DMS 273 (cell line): ENCODE measurements around the gene C20orf144.
"Not testable (repeated sequence)": the region's sequence is repeated elsewhere in the genome, so short reads cannot be mapped to it uniquely, and the experiment has no call there.

Experiments
- DNase-seq: peaks from one replicate; lab custom pipeline; 2025; ENCODE audit not compliant: unreplicated experiment; lab: John Stamatoyannopoulos, UW

C20orf144 gene

GRCh38 chr20:33693741-33694638 is 31.9 kb downstream of the C20orf144 start:
- DNase-seq = peak; percentile 57

GRCh38 chr20:33694639-33695012 is 32.5 kb downstream of the C20orf144 start:
- DNase-seq = peak; percentile 57

DNA sequence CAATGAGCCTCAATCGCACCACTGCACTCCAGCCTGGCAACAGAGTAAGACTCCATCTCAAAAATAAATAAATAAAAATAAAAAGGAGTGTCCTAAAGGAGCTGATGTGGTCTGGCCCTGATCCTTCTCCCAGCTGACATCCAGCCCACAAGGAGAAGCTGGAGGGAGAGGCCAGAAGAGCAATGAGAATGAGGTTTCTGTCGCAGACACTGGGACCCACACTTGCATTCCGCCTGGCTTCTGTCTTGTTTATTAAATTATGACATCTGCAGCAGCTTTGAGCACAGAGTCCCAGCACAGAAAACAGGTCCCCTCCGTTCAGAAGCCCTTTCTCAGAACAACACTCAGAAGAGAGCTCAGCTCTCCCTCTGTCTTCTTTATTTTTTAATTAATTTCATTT is 34.3 kb downstream of the C20orf144 start:
- DNase-seq = no peak

DNA sequence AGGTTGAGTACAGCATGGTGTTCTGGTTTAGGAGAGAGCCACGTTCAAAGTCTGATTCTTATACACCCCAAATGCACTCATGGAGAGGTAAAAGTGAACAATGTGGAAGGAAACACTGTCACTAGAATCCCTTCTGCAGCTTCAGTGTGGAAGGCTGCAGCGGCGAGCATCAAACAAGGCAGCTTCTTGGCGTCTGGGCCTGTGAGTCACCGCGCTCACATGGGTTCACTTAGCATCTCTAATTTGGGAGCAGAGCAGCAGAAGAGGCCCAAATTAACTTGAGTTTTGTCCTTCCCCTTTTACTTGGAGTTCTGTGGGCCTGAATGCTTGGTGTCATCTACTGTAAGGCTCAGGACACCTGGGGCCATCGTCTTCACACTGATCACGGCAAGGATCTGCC is 35.0 kb downstream of the C20orf144 start:
- no peak for DNase-seq

- not testable (repeated sequence) for DNase-seq
Observed at GRCh38 chr20:33698966-33699365, 36.8 kb downstream of the C20orf144 start.

- DNase-seq = not testable (repeated sequence)
Observed at GRCh38 chr20:33700696-33701441, 38.7 kb downstream of the C20orf144 start.

GRCh38 chr20:33701629-33702450 is 39.7 kb downstream of the C20orf144 start:
- DNase-seq = no peak

GRCh38 chr20:33702861-33703260 is 40.7 kb downstream of the C20orf144 start:
- peak; percentile 99 for DNase-seq

GRCh38 chr20:33703498-33704137 is 41.5 kb downstream of the C20orf144 start:
- DNase-seq = peak; percentile 52

GRCh38 chr20:33704197-33704924 is 42.2 kb downstream of the C20orf144 start:
- no peak for DNase-seq

DNA sequence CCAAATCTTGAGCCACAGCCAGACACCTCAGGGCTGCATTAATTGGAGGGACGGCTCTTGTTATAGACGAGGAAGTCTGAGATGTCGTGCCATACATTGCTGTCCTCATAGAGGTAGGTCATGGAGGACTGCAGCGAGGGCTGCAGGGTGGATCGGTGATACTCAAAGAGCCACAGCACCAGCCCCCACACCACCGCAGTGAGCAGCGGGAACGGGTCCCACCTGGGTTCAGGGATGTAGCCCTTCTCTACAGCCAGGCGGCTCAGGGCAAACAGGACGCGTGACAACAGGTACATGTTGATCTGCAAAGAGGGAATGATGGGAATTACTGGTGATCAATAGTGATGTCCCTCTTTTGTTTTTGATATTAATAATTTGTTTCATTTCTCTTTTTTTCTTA is 45.5 kb downstream of the C20orf144 start:
- DNase-seq = no peak

DNA sequence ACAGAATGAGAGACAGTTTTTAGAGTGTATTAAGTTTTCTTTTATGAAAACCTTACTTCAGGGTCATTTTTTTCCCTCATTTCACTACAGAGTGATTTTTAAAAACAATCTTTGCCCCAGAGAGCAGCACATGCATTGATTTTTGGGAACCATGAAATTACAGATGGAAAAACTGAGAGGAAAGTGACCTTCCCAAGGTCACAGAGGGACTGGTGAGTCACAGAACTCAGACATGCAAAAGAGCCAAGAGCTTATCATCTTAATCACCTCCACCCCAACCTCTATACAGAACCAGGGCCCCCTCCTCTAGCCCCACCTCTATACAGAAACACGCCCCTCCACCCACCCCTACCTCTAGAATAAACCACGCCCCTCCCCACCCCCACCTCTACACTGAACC is 47.3 kb downstream of the C20orf144 start:
- no peak for DNase-seq

DNA sequence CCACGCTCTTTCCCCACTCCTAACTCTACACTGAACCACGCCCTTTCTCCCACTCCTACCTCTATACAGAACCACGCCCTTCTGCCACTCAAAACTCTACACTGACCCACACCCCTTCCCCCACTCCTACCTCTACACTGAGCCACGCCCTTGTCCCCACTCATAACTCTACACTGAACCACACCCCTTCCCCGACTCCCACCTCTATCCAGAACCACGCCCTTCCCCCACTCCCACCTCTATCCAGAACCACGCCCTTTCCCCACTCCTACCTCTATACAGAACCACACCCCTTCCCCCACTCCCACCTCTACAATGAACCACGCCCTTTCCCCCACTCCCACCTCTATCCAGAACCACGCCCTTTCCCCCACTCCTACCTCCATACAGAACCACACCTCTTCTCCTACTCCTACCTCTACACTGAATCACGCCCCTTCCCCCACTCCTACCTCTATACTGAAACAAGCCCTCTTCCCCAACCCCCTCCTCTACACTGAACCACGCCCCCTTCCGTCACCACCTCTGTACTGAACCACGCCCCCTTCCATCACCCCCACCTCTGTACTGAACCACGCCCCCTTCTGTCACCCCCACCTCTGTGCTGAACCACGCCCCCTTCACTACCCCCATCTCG is 47.9 kb downstream of the C20orf144 start:
- no peak for DNase-seq

DNA sequence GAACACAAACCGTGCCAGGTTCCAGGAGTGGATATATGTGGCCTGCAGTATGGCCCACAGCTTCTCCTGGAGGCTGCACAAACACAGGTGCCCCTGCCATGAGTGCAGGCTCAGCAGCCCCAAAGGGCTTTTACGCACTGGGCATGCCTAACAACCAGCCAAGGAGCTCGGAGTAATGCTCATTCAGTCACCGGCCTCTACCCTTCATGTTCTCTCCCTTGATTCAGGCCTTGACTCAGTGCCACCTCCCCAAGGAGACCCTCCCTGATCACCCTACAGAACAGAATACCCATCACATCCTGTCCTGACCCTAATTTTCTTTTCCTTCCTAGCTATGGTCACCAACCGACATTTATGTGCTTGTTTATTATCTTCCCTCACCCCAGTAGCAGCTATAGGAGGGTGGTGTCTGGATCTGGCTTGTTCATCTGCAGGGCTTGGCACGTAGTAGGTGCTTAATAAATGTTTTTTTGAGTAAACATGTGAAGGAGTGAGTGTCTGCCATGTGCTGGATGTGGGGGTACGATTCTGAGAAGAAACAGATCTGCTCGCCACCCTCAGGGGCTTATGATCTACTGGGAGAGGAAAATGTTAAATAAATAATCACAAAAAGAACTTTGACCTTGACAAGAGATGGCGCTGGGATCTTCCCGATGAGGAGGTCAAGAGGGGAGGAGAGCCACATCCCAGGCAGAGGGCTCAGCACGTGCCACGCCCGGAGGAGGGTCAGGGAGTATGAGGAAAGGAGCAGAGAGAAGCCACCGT is 48.7 kb downstream of the C20orf144 start:
- no peak for DNase-seq

GRCh38 chr20:33711446-33711738 is 49.3 kb downstream of the C20orf144 start:
- no peak for DNase-seq
